HepG2 (cell line): ENCODE data around the gene MINDY3. TPM values are rescaled to one million over a fixed set of nuclear protein-coding genes. Genes with fewer than 3 reads are reported as not detected.

Experiments
- ATAC-seq: fragments of 200-7000 bp; cut with Tn5 transposase; 3 replicates; pipeline ENCODE4 v1.9.1; 2020; ENCODE audit warnings: mild to moderate bottlenecking, moderate library complexity
- BruUV-seq: library from RNA; stranded (reverse); fragments of 400-500 nt; replicated peaks from 2 replicates; lab custom pipeline; 2021; lab: Mats Ljungman, UMichigan
- CTCF ChIA-PET: fragments of 300-600 bp; formaldehyde crosslinking; extraction: SDS; loops from one replicate; lab custom pipeline; 2021; ENCODE audit warnings: low total read pairs, inconsistent platforms, low intra/inter-chr PET ratio; lab: Yijun Ruan, JAX
- POLR2A ChIA-PET: fragments of 350-600 bp; sonication (Branson Sonifier 250); formaldehyde crosslinking; loops from one replicate; lab custom pipeline; 2020; ENCODE audit warnings: antibody characterized with exemption, inconsistent platforms; lab: Yijun Ruan, JAX
- DNase-seq: peaks from one replicate; pipeline ENCODE4 v3.0.0-alpha.2; 2015; ENCODE audit warnings: low spot score
- FAIRE-seq: peaks from 3 replicates; lab custom pipeline; 2011; peaks lifted over from hg19 to GRCh38; lab: Jason Lieb, UNC
- H2AFZ ChIP-seq: one replicate; pipeline ENCODE4 v1.6.1; 2011; ENCODE audit warnings: low read length, inconsistent platforms
- H3K27ac ChIP-seq: fragments of 300-600 bp; 3 replicates; pipeline ENCODE4 v1.8.0; 2011; ENCODE audit warnings: mixed run types, mild to moderate bottlenecking, mixed read lengths, low read length, inconsistent platforms; ENCODE audit not compliant: insufficient read depth; ENCODE audit errors: extremely low read length
- H3K27me3 ChIP-seq, 2 experiments: fragments of 200-600 bp in 1 of 2; 2 replicates in 1 of 2; 3 replicates in 1 of 2; pipeline versions ENCODE4 v1.6.0 to v1.8.0; 2011; ENCODE audit warnings: low read length in 2 of 2, mild to moderate bottlenecking in 2 of 2, moderate library complexity in 2 of 2, inconsistent platforms in 1 of 2; ENCODE audit not compliant: insufficient read depth in 2 of 2, control insufficient read depth in 1 of 2
- H3K36me3 ChIP-seq, 2 experiments: fragments of 200-600 bp in 1 of 2; replicated peaks in 1 of 2; 2 replicates in 1 of 2; 3 replicates in 1 of 2; pipeline versions ENCODE4 v1.5.1 to v1.8.0; 2011; ENCODE audit warnings: low read length in 2 of 2, inconsistent platforms in 1 of 2; ENCODE audit not compliant: insufficient read depth in 2 of 2, control insufficient read depth in 1 of 2
- H3K4me1 ChIP-seq: 2 replicates; pipeline ENCODE4 v1.5.1; 2012; ENCODE audit warnings: low read length, inconsistent platforms; ENCODE audit not compliant: insufficient read depth
- H3K4me2 ChIP-seq: 2 replicates; pipeline ENCODE4 v1.6.0; 2011; ENCODE audit warnings: low read depth, low read length, inconsistent platforms
- H3K4me3 ChIP-seq, 3 experiments: fragments of 200-600 bp in 1 of 3; sonication (generic), shearing (Covaris generic) in 1 of 3; replicated peaks in 1 of 3; 2 replicates each; pipeline ENCODE4 v1.5.1; 2011 to 2016; ENCODE audit warnings: low read length in 3 of 3, inconsistent platforms in 2 of 3, low read depth in 2 of 3, mild to moderate bottlenecking in 2 of 3, control low read depth in 1 of 3, mixed read lengths in 1 of 3; ENCODE audit not compliant: insufficient read depth in 1 of 3
- H3K79me2 ChIP-seq: one replicate; pipeline ENCODE4 v1.6.1; 2011; ENCODE audit warnings: low read length, inconsistent platforms; ENCODE audit not compliant: insufficient read depth
- H3K9ac ChIP-seq: 2 replicates; pipeline ENCODE4 v1.6.0; 2011; ENCODE audit warnings: mild to moderate bottlenecking, low read depth, low read length, inconsistent platforms; ENCODE audit not compliant: insufficient read depth
- H3K9me3 ChIP-seq: 2 replicates; pipeline ENCODE4 v1.5.1; 2012; ENCODE audit warnings: mild to moderate bottlenecking, low read length
- H4K20me1 ChIP-seq: 2 replicates; pipeline ENCODE4 v1.6.0; 2011; ENCODE audit warnings: inconsistent platforms, mild to moderate bottlenecking, low read length, moderate library complexity; ENCODE audit not compliant: insufficient read depth
- ARID2 ChIP-seq: sonication (generic); formaldehyde crosslinking; IDR thresholded peaks from 2 replicates; pipeline ENCODE4 v1.8.1; 2022; ENCODE audit warnings: mild to moderate bottlenecking, missing genetic modification reagents, borderline replicate concordance
- CCAR2 ChIP-seq: fragments of 200-400 bp; formaldehyde crosslinking; optimal IDR thresholded peaks from 2 replicates; pipeline ENCODE3; 2018; ENCODE audit warnings: low read depth, mild to moderate bottlenecking, low read length, moderate library complexity
- GTF3A ChIP-seq: sonication (generic); formaldehyde crosslinking; conservative IDR thresholded peaks from 2 replicates; pipeline ENCODE4 v1.4.0; 2020; ENCODE audit warnings: mild to moderate bottlenecking, missing genetic modification reagents
- NFATC3 ChIP-seq: sonication (generic); formaldehyde crosslinking; IDR thresholded peaks from 2 replicates; pipeline ENCODE4 v1.5.1; 2020; ENCODE audit warnings: mild to moderate bottlenecking, missing genetic modification reagents
- RBM39 ChIP-seq: fragments of 200-400 bp; formaldehyde crosslinking; IDR thresholded peaks from one replicate; pipeline ENCODE4 v1.6.1; 2018; ENCODE audit warnings: antibody characterized with exemption, mild to moderate bottlenecking, low read depth, low read length; ENCODE audit not compliant: poor library complexity, severe bottlenecking
- ZKSCAN1 ChIP-seq: fragments of 150-350 bp; IDR thresholded peaks from 2 replicates; pipeline ENCODE4 v1.6.1; 2014; ENCODE audit warnings: low read length
- ZNF225 ChIP-seq: sonication (generic); formaldehyde crosslinking; IDR thresholded peaks from 2 replicates; pipeline ENCODE4 v1.4.0; 2020; ENCODE audit warnings: mild to moderate bottlenecking, missing genetic modification reagents
- ZNF251 ChIP-seq: sonication (generic); formaldehyde crosslinking; IDR thresholded peaks from 2 replicates; pipeline ENCODE4 v1.9.0; 2021; ENCODE audit warnings: mild to moderate bottlenecking, missing genetic modification reagents
- ZNF772 ChIP-seq: sonication (generic); formaldehyde crosslinking; IDR thresholded peaks from 2 replicates; pipeline ENCODE4 v1.5.0; 2020; ENCODE audit warnings: mild to moderate bottlenecking, missing genetic modification reagents
- WGBS: methylation state at CpG from one replicate; pipeline ENCODE4 v1.1.6; 2017; ENCODE audit warnings: low lambda C conversion rate; 5-methylcytosine and 5-hydroxymethylcytosine counted together
- in situ Hi-C: cut with HindIII; loops from 2 replicates; pipeline ENCODE4 v1.10.0; 2017; ENCODE audit warnings: low pct_unique_long_range_greater_than_20kb; ENCODE audit not compliant: extremely low pct_ligation_motif_present
- intact Hi-C: fragments of 100-400 bp; cut with micrococcal nuclease; formaldehyde crosslinking; loops from one replicate; pipeline ENCODE4 v1.10.0; 2022; ENCODE audit not compliant: unreplicated experiment
- polyA plus RNA-seq, 8 experiments: library from polyadenylated mRNA; depleted of rRNA in 3 of 8; stranded (reverse) in 7 of 8; unstranded in 1 of 8; fragments of >200 nt; fragmentation: Illumina TruSeq in 4 of 8; extraction: Trizol in 4 of 8; gene quantifications; 2 replicates each; pipeline versions ENCODE4 v1.2.1 to v1.2.3, GENCODE V29; 2011 to 2016; ENCODE audit warnings: low read depth in 4 of 8, missing spikeins in 1 of 8, mixed read lengths in 1 of 8; ENCODE audit not compliant: insufficient read depth in 1 of 8
- total RNA-seq, 5 experiments: library from RNA; depleted of rRNA; stranded (reverse); fragments of >200 nt; fragmentation: Illumina TruSeq; extraction: Trizol; gene quantifications; 2 replicates each; pipeline ENCODE4 v1.2.3, GENCODE V29; 2016; ENCODE audit warnings: low read depth in 1 of 5
- TF ChIP-seq, protein P1 (sequence below): sonication (generic); formaldehyde crosslinking; IDR thresholded peaks from 2 replicates; pipeline ENCODE4 v1.8.1; 2023; ENCODE audit warnings: mild to moderate bottlenecking, inconsistent platforms, moderate library complexity, missing genetic modification reagents, borderline replicate concordance
- TF ChIP-seq, protein P2 (sequence below): sonication (generic); formaldehyde crosslinking; IDR thresholded peaks from 2 replicates; pipeline ENCODE4 v1.4.0; 2020; ENCODE audit warnings: missing genetic modification reagents
- TF ChIP-seq, protein P3 (sequence below): sonication (generic); formaldehyde crosslinking; IDR thresholded peaks from 2 replicates; pipeline ENCODE4 v1.8.0; 2022; ENCODE audit warnings: missing genetic modification reagents, mild to moderate bottlenecking, borderline replicate concordance
- TF ChIP-seq, protein P4 (sequence below): sonication (generic); formaldehyde crosslinking; IDR thresholded peaks from 2 replicates; pipeline ENCODE4 v1.4.0; 2020; ENCODE audit warnings: missing genetic modification reagents, borderline replicate concordance

Gene MINDY3
- total and polyA plus RNA-seq, 2 of the 13 experiments (the other 11 are each of a cell fraction or from before 2014, with no cell fraction given): 6.4 to 17.5 TPM

DNA sequence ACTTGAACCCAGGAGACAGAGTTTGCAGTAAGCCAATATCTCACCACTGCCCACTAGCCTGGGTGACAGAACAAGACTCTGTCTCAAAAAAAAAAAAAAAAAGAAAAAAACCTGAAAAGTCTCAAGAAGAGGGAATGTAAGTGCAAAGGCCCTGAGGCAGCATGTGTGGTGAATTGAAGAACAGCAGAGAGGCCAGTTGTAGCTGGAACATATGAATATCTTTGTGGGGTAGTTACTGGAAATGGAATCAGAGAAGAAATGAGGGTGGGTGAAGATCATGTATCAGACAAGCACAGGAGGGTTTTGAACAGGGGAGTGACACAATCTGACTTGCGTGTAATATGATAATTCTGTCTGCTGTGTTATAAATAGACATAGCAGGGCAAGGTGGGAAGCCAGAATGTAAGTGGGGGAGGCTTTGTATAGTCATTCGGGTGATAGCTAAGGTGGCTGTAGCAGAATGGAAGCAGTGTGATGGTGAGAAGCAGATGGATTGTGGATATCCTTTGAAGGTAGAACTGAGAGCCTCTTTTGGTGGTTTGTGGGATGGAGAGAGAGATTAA is 95.3 kb downstream of the MINDY3 start:
- H3K9ac ChIP-seq: no peak overlapping the region
- ChIA-PET CTCF (no interaction called here), POLR2A (no interaction called here)
- H3K27ac ChIP-seq: no peak overlapping the region
- TF ChIP-seq CCAR2 (no peak), NFATC3 (CRISPR knock-in tag) (no peak), ARID2 (CRISPR knock-in tag) (no peak), GTF3A (CRISPR knock-in tag) (no peak), ZNF225 (CRISPR knock-in tag) (no peak), RBM39 (no peak), ZNF772 (CRISPR knock-in tag) (no peak), ZKSCAN1 (no peak), ZNF251 (CRISPR knock-in tag) (no peak)
- TF ChIP-seq, protein P1, sequence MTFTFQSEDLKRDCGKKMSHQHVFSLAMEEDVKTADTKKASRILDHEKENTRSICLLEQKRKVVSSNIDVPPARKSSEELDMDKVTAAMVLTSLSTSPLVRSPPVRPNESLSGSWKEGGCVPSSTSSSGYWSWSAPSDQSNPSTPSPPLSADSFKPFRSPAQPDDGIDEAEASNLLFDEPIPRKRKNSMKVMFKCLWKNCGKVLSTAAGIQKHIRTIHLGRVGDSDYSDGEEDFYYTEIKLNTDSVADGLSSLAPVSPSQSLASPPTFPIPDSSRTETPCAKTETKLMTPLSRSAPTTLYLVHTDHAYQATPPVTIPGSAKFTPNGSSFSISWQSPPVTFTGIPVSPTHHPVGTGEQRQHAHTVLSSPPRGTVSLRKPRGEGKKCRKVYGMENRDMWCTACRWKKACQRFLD (CRISPR knock-in tag): no peak
- TF ChIP-seq, protein P2, sequence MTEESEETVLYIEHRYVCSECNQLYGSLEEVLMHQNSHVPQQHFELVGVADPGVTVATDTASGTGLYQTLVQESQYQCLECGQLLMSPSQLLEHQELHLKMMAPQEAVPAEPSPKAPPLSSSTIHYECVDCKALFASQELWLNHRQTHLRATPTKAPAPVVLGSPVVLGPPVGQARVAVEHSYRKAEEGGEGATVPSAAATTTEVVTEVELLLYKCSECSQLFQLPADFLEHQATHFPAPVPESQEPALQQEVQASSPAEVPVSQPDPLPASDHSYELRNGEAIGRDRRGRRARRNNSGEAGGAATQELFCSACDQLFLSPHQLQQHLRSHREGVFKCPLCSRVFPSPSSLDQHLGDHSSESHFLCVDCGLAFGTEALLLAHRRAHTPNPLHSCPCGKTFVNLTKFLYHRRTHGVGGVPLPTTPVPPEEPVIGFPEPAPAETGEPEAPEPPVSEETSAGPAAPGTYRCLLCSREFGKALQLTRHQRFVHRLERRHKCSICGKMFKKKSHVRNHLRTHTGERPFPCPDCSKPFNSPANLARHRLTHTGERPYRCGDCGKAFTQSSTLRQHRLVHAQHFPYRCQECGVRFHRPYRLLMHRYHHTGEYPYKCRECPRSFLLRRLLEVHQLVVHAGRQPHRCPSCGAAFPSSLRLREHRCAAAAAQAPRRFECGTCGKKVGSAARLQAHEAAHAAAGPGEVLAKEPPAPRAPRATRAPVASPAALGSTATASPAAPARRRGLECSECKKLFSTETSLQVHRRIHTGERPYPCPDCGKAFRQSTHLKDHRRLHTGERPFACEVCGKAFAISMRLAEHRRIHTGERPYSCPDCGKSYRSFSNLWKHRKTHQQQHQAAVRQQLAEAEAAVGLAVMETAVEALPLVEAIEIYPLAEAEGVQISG (CRISPR knock-in tag): no peak
- TF ChIP-seq, protein P3, sequence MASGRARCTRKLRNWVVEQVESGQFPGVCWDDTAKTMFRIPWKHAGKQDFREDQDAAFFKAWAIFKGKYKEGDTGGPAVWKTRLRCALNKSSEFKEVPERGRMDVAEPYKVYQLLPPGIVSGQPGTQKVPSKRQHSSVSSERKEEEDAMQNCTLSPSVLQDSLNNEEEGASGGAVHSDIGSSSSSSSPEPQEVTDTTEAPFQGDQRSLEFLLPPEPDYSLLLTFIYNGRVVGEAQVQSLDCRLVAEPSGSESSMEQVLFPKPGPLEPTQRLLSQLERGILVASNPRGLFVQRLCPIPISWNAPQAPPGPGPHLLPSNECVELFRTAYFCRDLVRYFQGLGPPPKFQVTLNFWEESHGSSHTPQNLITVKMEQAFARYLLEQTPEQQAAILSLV (CRISPR knock-in tag): no peak
- TF ChIP-seq, protein P4, sequence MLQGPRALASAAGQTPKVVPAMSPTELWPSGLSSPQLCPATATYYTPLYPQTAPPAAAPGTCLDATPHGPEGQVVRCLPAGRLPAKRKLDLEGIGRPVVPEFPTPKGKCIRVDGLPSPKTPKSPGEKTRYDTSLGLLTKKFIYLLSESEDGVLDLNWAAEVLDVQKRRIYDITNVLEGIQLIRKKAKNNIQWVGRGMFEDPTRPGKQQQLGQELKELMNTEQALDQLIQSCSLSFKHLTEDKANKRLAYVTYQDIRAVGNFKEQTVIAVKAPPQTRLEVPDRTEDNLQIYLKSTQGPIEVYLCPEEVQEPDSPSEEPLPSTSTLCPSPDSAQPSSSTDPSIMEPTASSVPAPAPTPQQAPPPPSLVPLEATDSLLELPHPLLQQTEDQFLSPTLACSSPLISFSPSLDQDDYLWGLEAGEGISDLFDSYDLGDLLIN: no peak
- in situ Hi-C loops (no loop called here), intact Hi-C loops (no loop called here)
- no peaks in the 10 kb centered on the region for H3K27me3 ChIP-seq
- BruUV-seq: no TSS peak
- H3K4me3 ChIP-seq: no peak overlapping the region
- 25% methylated on average over 2 of the region's 2 CpGs for WGBS
- H3K36me3 ChIP-seq: no peaks in the 10 kb centered on the region
- H2AFZ ChIP-seq: no peak overlapping the region
- no peaks in the 10 kb centered on the region for H3K79me2 ChIP-seq
- DNase-seq (no peak), FAIRE-seq (no peak), ATAC-seq (no peak)
- H3K4me1 ChIP-seq: no peaks in the 10 kb centered on the region
- no peaks in the 10 kb centered on the region for H4K20me1 ChIP-seq
- no peak overlapping the region for H3K4me2 ChIP-seq
- no peaks in the 10 kb centered on the region for H3K9me3 ChIP-seq
